Ramos (cell line): ENCODE results near the gene MT1F.
"Not testable (repeated sequence)": the region's sequence is repeated elsewhere in the genome, so short reads cannot be mapped to it uniquely, and the experiment has no call there.

Experiments used
- in situ Hi-C: fragments of 300-500 bp; cut with MboI; formaldehyde crosslinking; loops from one replicate; pipeline ENCODE4 v1.14.3; 2022; ENCODE audit warnings: low sequenced_read_pairs; ENCODE audit not compliant: unreplicated experiment

Gene MT1F

GRCh38 chr16:56669840-56670619, 12.3 kb downstream of the MT1F start:
- in situ Hi-C loops, result no loop called here

- in situ Hi-C loops, result no loop called here
Measured at GRCh38 chr16:56670620-56670934, 12.8 kb downstream of the MT1F start.

- in situ Hi-C loops, result not testable (repeated sequence)
Measured at GRCh38 chr16:56671691-56672090, 13.9 kb downstream of the MT1F start.

- in situ Hi-C loops, result not testable (repeated sequence)
Measured at GRCh38 chr16:56672171-56672570, 14.4 kb downstream of the MT1F start.

GRCh38 chr16:56672761-56673536, 15.2 kb downstream of the MT1F start:
- in situ Hi-C loops, result no loop called here

- in situ Hi-C loops, result no loop called here
Measured at GRCh38 chr16:56673921-56674320, 16.2 kb downstream of the MT1F start.

- in situ Hi-C loops, result not testable (repeated sequence)
Measured at GRCh38 chr16:56674570-56674969, 16.8 kb downstream of the MT1F start.

- in situ Hi-C loops, result no loop called here
Measured at GRCh38 chr16:56675685-56676210, 18.0 kb downstream of the MT1F start.

GRCh38 chr16:56677474-56677873, 19.7 kb downstream of the MT1F start:
- in situ Hi-C loops, result no loop called here

GRCh38 chr16:56679078-56679730, 21.4 kb downstream of the MT1F start:
- in situ Hi-C loops, result no loop called here

- in situ Hi-C loops, result no loop called here
Measured at GRCh38 chr16:56679818-56680217, 22.1 kb downstream of the MT1F start.

GRCh38 chr16:56681939-56682702, 24.4 kb downstream of the MT1F start, which contains the start of gene MT1X:
TSS of gene MT1X (plus strand) at chr16:56682470. CDS start at chr16:56682541, 71 bp downstream.
- in situ Hi-C loops, result no loop called here

- in situ Hi-C loops, result no loop called here
Measured at GRCh38 chr16:56682703-56683397, 25.1 kb downstream of the MT1F start.

GRCh38 chr16:56683424-56684172, 25.8 kb downstream of the MT1F start:
- in situ Hi-C loops, result no loop called here

GRCh38 chr16:56684256-56684925, 26.6 kb downstream of the MT1F start:
- in situ Hi-C loops, result no loop called here

- in situ Hi-C loops, result no loop called here
Measured at GRCh38 chr16:56684926-56685590, 27.3 kb downstream of the MT1F start.

- in situ Hi-C loops, result no loop called here
Measured at GRCh38 chr16:56686758-56687157, 29.0 kb downstream of the MT1F start.

GRCh38 chr16:56688762-56689161, 31.0 kb downstream of the MT1F start:
- in situ Hi-C loops, result no loop called here
